OCI-LY3 (cell line): ENCODE measurements around the gene FAM222B.

Source experiments
- CTCF ChIP-seq: fragments of 200-600, 300-600 bp; sonication (generic); IDR thresholded peaks from 2 replicates; pipeline ENCODE4 v1.5.1; 2014; ENCODE audit warnings: antibody characterized with exemption, low read length, low read depth
- EZH2phosphoT487 ChIP-seq: fragments of 200-600 bp; shearing (Covaris generic); IDR thresholded peaks from 2 replicates; pipeline ENCODE4 v1.6.1; 2018; ENCODE audit warnings: antibody characterized with exemption, mixed run types, low read depth

GRCh38 chr17:28857905-28858800 is 15.6 kb upstream of the FAM222B start:
- TF ChIP-seq CTCF (no peak), EZH2phosphoT487 (no peak)
